Measurements from ENCODE around the gene HPCAL1.

DNA sequence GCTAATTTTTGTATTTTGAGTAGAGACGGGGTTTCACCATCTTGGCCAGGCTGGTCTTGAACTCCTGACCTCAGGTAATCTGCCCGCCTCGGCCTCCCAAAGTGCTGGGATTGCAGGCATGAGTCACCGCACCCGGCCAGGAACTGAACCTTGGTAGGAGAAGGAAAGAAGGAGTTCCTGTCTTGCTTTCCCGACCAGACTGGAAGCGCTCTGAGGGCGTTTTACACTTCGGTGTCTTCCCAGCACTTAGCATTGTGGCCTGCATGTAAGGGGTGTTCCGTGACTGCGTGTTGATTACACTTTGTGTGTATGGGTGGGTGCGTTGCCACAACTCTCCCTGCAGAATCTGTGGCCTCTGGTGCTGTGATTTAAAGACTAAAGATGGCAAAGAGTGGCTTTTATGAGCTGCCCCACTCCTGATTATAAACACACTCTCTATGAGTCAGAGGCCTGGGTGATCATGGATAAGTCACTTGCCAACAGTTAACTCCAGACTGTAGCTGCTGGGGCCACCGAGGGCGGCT is 99.4 kb downstream of the HPCAL1 start:
- TF ChIP-seq, protein P1, sequence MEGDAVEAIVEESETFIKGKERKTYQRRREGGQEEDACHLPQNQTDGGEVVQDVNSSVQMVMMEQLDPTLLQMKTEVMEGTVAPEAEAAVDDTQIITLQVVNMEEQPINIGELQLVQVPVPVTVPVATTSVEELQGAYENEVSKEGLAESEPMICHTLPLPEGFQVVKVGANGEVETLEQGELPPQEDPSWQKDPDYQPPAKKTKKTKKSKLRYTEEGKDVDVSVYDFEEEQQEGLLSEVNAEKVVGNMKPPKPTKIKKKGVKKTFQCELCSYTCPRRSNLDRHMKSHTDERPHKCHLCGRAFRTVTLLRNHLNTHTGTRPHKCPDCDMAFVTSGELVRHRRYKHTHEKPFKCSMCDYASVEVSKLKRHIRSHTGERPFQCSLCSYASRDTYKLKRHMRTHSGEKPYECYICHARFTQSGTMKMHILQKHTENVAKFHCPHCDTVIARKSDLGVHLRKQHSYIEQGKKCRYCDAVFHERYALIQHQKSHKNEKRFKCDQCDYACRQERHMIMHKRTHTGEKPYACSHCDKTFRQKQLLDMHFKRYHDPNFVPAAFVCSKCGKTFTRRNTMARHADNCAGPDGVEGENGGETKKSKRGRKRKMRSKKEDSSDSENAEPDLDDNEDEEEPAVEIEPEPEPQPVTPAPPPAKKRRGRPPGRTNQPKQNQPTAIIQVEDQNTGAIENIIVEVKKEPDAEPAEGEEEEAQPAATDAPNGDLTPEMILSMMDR (IDR thresholded peaks at IDR 0.05): no peak
- no peak for TF ChIP-seq POLR2A (IDR thresholded peaks at IDR 0.05; ENCODE audit: low read depth)
